DND-41 (cell line): Measurements from ENCODE around the gene PDCD6IP.

Experiments used
- ATAC-seq: fragments of 200-7000 bp; cut with Tn5 transposase; 3 replicates; pipeline ENCODE4 v1.9.1; 2021; ENCODE audit warnings: low read depth; ENCODE audit not compliant: insufficient read depth
- DNase-seq: peaks from one replicate; pipeline ENCODE4 v3.0.0-alpha.2; 2020
- H2AFZ ChIP-seq: 2 replicates; pipeline ENCODE4 v1.6.0; 2012; ENCODE audit warnings: low read depth, low read length
- H3K27ac ChIP-seq: 2 replicates; pipeline ENCODE4 v1.5.1; 2012; ENCODE audit warnings: low read length, inconsistent platforms
- H3K27me3 ChIP-seq: fragments of 200-600 bp; sonication (generic); 2 replicates; pipeline ENCODE4 v1.6.0; 2012; ENCODE audit warnings: low read length, mild to moderate bottlenecking, inconsistent platforms; ENCODE audit not compliant: insufficient read depth, poor library complexity
- H3K36me3 ChIP-seq: 2 replicates; pipeline ENCODE4 v1.5.1; 2012; ENCODE audit warnings: low read length, inconsistent platforms; ENCODE audit not compliant: insufficient read depth
- H3K4me1 ChIP-seq: 2 replicates; pipeline ENCODE4 v1.5.1; 2012; ENCODE audit warnings: mild to moderate bottlenecking, low read length; ENCODE audit not compliant: insufficient read depth
- H3K4me2 ChIP-seq: 2 replicates; pipeline ENCODE4 v1.6.0; 2012; ENCODE audit warnings: mild to moderate bottlenecking, moderate library complexity, low read length, inconsistent platforms; ENCODE audit not compliant: insufficient read depth
- H3K4me3 ChIP-seq, 2 experiments: fragments of 200-600 bp in 1 of 2; shearing (Covaris generic) in 1 of 2; 2 replicates each; pipeline ENCODE4 v1.5.1; 2012 to 2016; ENCODE audit warnings: inconsistent platforms in 2 of 2, low read length in 2 of 2, mild to moderate bottlenecking in 2 of 2, low read depth in 1 of 2, moderate library complexity in 1 of 2
- H3K79me2 ChIP-seq: 2 replicates; pipeline ENCODE4 v1.6.0; 2012; ENCODE audit warnings: low read length, inconsistent platforms; ENCODE audit not compliant: insufficient read depth
- H3K9ac ChIP-seq: 2 replicates; pipeline ENCODE4 v1.6.0; 2012; ENCODE audit warnings: low read depth, mild to moderate bottlenecking, inconsistent platforms, low read length, moderate library complexity
- H3K9me3 ChIP-seq: 2 replicates; pipeline ENCODE4 v1.5.1; 2012; ENCODE audit warnings: low read length, moderate library complexity, mild to moderate bottlenecking, inconsistent platforms; ENCODE audit not compliant: insufficient read depth, severe bottlenecking
- H4K20me1 ChIP-seq: 2 replicates; pipeline ENCODE4 v1.6.0; 2012; ENCODE audit warnings: low read length; ENCODE audit not compliant: insufficient read depth
- EZH2 ChIP-seq: IDR thresholded peaks from 3 replicates; pipeline ENCODE4 v1.6.1; 2012; ENCODE audit warnings: borderline replicate concordance, low read depth, mild to moderate bottlenecking, moderate library complexity, low read length, inconsistent platforms; ENCODE audit not compliant: severe bottlenecking
- TF ChIP-seq, protein P1 (sequence below): IDR thresholded peaks from 2 replicates; pipeline ENCODE4 v1.5.1; 2012; ENCODE audit warnings: borderline replicate concordance, low read length, moderate library complexity, mild to moderate bottlenecking; ENCODE audit not compliant: poor library complexity, severe bottlenecking; ENCODE audit errors: extremely low read depth

The PDCD6IP gene

GRCh38 chr3:33875680-33876079, 77.2 kb downstream of the PDCD6IP start:
- no peaks in the 10 kb centered on the region for H3K27me3 ChIP-seq
- H3K27ac ChIP-seq = no peak overlapping the region
- no peaks in the 10 kb centered on the region for H3K36me3 ChIP-seq
- H3K4me3 ChIP-seq = no peak overlapping the region
- no peak for DNase-seq
- H3K79me2 ChIP-seq = no peaks in the 10 kb centered on the region
- H4K20me1 ChIP-seq = no peaks in the 10 kb centered on the region
- H3K9me3 ChIP-seq = no peaks in the 10 kb centered on the region
- no peak overlapping the region for H2AFZ ChIP-seq
- H3K4me2 ChIP-seq = no peak overlapping the region
- ATAC-seq = no peak; the same call in 2 of the 3 replicates
- H3K9ac ChIP-seq = no peak overlapping the region
- no peaks in the 10 kb centered on the region for H3K4me1 ChIP-seq
- no peak for TF ChIP-seq EZH2
- TF ChIP-seq, protein P1, sequence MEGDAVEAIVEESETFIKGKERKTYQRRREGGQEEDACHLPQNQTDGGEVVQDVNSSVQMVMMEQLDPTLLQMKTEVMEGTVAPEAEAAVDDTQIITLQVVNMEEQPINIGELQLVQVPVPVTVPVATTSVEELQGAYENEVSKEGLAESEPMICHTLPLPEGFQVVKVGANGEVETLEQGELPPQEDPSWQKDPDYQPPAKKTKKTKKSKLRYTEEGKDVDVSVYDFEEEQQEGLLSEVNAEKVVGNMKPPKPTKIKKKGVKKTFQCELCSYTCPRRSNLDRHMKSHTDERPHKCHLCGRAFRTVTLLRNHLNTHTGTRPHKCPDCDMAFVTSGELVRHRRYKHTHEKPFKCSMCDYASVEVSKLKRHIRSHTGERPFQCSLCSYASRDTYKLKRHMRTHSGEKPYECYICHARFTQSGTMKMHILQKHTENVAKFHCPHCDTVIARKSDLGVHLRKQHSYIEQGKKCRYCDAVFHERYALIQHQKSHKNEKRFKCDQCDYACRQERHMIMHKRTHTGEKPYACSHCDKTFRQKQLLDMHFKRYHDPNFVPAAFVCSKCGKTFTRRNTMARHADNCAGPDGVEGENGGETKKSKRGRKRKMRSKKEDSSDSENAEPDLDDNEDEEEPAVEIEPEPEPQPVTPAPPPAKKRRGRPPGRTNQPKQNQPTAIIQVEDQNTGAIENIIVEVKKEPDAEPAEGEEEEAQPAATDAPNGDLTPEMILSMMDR = no peak

GRCh38 chr3:33877187-33877586, 78.8 kb downstream of the PDCD6IP start:
- no peak for TF ChIP-seq EZH2
- TF ChIP-seq, protein P1 = no peak
- H4K20me1 ChIP-seq = no peaks in the 10 kb centered on the region
- no peaks in the 10 kb centered on the region for H3K36me3 ChIP-seq
- H3K9ac ChIP-seq = no peak overlapping the region
- H3K27me3 ChIP-seq = no peaks in the 10 kb centered on the region
- no peaks in the 10 kb centered on the region for H3K9me3 ChIP-seq
- ATAC-seq (no peak), DNase-seq (no peak)
- H3K79me2 ChIP-seq = no peaks in the 10 kb centered on the region
- H3K27ac ChIP-seq = no peak overlapping the region
- H3K4me2 ChIP-seq = no peak overlapping the region
- no peak overlapping the region for H2AFZ ChIP-seq
- H3K4me3 ChIP-seq = no peak overlapping the region
- no peaks in the 10 kb centered on the region for H3K4me1 ChIP-seq

DNA sequence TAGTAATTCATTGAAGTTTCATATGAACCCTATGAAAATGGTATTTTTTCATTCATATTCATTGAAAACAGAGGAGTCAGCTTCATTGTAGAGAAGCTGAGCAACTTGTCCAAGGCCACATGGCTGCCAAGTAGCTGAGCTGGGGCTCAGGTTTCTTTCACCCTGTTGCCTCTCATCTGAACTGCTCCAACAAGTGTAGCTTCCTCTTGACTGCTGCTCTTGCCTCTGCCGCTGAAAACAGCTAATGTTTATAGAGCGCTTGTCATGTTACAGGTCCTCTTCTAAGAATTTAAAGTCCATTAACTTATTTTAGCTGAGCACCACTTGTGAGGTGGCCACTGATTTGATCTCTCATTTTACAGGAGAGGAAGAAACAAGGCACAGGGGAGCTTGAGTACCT, 81.1 kb downstream of the PDCD6IP start:
- no peaks in the 10 kb centered on the region for H3K79me2 ChIP-seq
- no peaks in the 10 kb centered on the region for H3K27me3 ChIP-seq
- H3K36me3 ChIP-seq = no peaks in the 10 kb centered on the region
- no peaks in the 10 kb centered on the region for H3K9me3 ChIP-seq
- no peak overlapping the region for H2AFZ ChIP-seq
- no peak overlapping the region for H3K4me2 ChIP-seq
- DNase-seq = no peak
- H3K9ac ChIP-seq = no peak overlapping the region
- H4K20me1 ChIP-seq = no peaks in the 10 kb centered on the region
- H3K4me3 ChIP-seq = no peak overlapping the region
- no peak for ATAC-seq
- TF ChIP-seq, protein P1 = no peak
- TF ChIP-seq EZH2 = no peak
- no peak overlapping the region for H3K27ac ChIP-seq
- H3K4me1 ChIP-seq = peaks cover 14% of the 10 kb centered on the region
